Tongue (tissue), 2 donors: ENCODE measurements around the gene GRK2. TPM values are rescaled to one million over a fixed set of nuclear protein-coding genes. Genes with fewer than 3 reads are reported as not detected.

Experiments used
- DNase-seq: peaks from one replicate; pipeline ENCODE4 v3.0.0-alpha.2; 2015
- total RNA-seq: library from RNA; depleted of rRNA; stranded (reverse); fragments of >200 nt; gene quantifications from one replicate; pipeline ENCODE4 v1.2.3, GENCODE V29; 2014

GRK2 gene
- total RNA-seq, 1 donor from 2014 or later = 47.8 TPM

DNA sequence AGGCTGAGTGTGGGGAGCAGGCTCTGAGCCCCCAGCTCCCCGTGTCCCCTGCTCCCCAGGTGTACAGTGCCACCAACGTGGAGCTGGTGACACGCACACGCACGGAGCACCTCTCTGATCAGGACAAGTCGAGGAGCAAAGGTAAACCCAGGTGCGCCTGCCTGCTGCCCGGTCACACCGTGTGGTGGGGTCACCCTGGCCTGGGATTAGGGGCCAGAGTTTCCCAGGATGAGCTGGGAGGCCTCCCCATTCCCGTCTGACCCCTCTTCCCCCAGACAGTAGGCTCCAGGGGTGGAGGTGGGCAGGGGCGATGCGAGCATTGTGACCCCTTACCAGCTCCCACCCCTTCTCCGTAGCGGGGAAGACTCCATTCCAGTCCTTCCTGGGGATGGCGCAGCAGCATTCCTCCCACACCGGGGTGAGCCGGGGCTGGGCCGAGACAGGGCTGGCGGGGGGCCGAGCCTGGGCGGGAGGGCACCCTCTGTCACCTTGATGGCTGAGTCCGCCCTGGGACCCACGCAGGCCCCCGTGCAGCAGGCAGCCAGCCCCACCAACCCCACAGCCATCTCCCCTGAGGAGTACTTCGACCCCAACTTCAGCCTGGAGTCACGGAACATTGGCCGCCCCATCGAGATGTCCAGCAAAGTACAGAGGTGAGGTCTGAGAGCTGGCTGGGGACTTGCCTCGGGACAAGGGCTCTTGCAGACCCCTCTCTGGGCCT, 33.4 kb downstream of the GRK2 start:
- no peak for DNase-seq

GRCh38 chr11:67300256-67300755, 34.0 kb downstream of the GRK2 start:
- no peak for DNase-seq

- no peak for DNase-seq
Observed at GRCh38 chr11:67300756-67301312, 34.6 kb downstream of the GRK2 start.

DNA sequence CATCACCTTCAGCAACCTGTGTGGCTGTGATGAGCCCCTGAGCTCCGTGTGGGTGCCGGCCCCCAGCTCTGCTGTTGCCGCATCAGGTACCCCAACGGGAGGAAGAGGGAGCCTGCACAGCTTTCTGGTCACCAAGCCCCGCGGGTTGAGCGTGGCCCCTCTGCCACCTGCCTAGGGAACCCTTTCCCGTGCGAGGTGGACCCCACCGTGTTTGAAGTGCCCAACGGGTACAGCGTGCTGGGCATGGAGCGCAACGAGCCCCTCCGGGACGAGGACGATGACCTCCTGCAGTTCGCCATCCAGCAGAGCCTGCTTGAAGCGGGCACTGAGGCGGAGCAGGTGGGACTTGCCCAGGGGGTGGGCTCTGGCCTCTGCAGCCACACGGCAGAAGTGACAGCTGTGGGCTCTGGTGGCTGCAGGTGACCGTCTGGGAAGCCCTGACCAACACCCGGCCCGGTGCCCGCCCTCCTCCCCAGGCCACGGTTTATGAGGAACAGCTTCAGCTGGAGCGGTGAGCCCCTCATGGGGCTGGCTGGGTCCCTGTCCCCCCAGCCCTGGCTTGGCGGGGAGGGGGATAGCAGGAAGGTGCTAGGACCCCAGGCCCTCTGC, 35.1 kb downstream of the GRK2 start:
- no peak for DNase-seq

DNA sequence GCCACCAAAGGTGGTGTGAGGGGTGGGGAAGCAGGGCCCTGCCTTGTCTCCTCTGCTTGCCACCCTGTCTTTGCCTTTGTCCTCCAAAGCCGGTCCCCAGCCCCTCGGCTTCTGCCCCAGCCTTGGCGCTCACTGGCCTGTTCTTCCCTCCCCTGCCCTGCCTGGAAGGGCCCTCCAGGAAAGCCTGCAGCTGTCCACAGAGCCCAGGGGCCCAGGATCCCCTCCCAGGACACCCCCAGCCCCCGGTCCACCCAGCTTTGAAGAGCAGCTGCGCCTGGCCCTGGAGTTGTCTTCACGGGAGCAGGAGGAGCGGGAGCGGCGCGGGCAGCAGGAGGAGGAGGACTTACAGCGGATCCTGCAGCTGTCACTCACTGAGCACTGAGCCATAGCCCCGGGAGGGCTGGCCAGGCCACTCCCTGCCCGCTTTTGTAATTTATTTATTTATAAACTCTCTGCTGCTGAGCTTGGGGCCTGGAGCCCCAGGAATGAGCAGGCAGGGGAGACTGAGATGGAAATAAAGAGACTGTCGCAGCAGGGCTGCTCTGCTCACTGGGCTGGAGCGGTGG, 35.8 kb downstream of the GRK2 start:
- DNase-seq = peak; percentile 94

- peak; percentile 47 for DNase-seq
Observed at GRCh38 chr11:67302571-67303131, 36.4 kb downstream of the GRK2 start.

GRCh38 chr11:67303132-67303834, 37.0 kb downstream of the GRK2 start, which contains the start of gene SSH3:
SSH3 (plus strand) TSS chr11:67303530; CDS start chr11:67303626, 96 bp downstream.
- DNase-seq = peak; percentile 78

DNA sequence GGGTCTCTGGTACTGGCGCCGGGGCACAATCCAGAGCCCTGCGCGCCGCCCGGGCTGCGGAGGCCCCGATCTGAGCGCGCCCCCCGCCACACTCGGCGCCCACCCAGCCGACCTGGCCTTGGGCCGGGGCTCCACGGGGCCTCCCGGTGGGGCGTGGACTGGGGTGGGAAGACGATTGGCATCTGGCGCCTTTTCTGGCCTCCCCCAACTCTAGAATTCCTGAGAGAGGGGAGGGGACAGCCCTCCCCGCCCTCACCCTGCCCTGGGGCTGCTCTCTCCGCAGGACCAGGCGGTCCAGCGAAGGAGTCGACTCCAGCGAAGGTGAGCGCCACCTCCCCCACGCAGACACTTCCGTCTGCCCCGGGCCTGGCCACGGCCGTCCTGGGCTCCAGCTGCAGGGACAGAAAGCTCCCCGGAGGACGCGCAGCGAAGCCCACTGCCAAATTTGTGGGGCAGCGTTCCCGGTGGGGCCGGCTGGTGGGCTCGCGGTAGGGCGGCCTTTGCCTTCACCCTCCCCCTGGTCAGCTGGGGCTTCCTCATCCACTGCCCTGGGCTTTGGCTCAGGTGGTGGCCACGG, 37.6 kb downstream of the GRK2 start:
- DNase-seq = peak; percentile 47

DNA sequence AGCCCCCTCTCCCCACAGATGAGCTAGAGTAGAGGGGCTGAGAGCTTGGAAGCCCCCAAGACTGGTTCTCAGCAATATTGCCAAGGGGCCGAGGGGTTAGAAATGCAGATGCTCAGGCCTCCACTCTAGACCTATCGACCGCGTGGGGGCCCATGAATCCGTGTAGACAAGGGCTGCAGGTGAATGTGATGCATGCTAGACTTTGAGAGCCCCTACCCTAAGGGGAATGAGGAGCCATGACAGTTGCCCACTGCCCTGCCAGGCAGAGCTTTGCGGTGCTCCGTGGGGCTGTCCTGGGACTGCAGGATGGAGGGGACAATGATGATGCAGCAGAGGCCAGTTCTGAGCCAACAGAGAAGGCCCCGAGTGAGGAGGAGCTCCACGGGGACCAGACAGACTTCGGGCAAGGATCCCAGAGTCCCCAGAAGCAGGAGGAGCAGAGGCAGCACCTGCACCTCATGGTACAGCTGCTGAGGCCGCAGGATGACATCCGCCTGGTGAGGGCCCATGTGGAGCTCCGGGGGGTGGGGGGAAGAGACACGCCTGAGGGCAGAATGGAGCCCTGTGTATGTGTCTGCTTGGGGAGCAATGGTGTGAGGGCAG, 38.3 kb downstream of the GRK2 start:
- DNase-seq = no peak

- DNase-seq = no peak
Observed at GRCh38 chr11:67306769-67307544, 40.7 kb downstream of the GRK2 start.

DNA sequence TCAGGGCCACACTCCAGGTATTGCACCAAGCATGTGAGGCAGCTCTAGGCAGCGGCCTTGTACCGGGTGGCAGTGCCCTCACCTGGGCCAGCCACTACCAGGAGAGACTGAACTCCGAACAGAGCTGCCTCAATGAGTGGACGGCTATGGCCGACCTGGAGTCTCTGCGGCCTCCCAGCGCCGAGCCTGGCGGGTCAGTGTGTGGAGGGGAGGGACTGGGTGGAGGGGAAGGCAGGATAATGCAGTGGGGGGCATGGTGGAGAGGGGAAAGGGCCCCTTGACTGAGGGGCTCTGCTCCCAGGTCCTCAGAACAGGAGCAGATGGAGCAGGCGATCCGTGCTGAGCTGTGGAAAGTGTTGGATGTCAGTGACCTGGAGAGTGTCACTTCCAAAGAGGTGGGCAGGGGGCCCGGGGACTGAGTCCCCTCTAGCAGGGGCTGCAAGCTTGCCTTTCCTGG, 41.3 kb downstream of the GRK2 start:
- DNase-seq = no peak

DNA sequence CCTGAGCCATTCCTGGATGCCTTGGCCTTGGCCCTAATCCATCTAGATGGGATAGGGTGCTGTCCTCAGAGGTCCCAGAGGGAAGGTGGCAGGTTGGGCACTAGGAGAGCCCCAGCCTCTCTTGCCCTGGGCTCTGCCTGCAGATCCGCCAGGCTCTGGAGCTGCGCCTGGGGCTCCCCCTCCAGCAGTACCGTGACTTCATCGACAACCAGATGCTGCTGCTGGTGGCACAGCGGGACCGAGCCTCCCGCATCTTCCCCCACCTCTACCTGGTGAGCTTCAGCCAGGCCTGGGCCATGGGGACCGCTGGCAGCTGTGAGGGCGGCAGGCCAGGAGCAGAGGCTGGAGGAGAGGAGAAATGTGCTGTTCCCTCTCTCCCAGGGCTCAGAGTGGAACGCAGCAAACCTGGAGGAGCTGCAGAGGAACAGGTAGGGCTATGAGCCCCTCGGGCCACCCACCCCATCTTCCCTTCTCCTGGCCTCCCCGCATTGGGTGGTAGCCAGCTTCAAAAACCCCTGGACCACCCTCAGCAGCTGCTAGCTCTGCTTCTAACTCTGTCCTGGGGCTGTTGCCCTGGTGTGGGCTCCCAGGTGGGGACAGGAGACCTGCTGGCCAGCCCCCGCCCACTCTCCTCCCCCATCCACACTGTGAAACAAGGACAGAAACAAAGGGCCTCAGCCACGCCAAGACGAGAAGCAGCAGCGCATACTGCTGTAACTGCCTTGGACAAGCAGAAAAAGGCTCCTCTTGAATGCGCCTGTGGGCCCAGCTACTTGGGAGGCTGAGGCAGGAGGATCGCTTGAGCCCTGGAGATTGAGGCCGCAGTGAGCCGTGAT, 42.0 kb downstream of the GRK2 start:
- no peak for DNase-seq

DNA sequence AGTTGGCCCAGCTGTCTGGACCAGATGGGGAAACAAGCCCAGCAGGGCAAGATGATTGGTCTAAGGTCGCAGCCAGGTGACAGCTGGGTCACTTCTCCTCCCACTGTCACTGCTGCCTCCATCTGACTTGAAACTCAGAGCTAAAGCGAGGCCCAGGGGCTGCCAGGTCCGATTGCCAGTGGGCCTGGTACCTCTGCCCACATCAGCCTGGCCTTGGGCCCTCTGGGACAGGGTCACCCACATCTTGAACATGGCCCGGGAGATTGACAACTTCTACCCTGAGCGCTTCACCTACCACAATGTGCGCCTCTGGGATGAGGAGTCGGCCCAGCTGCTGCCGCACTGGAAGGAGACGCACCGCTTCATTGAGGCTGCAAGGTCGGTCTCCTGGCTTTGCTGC, 42.9 kb downstream of the GRK2 start:
- no peak for DNase-seq

- DNase-seq = no peak
Observed at GRCh38 chr11:67309661-67310061, 43.4 kb downstream of the GRK2 start.

GRCh38 chr11:67310246-67311050, 44.2 kb downstream of the GRK2 start:
- no peak for DNase-seq

DNA sequence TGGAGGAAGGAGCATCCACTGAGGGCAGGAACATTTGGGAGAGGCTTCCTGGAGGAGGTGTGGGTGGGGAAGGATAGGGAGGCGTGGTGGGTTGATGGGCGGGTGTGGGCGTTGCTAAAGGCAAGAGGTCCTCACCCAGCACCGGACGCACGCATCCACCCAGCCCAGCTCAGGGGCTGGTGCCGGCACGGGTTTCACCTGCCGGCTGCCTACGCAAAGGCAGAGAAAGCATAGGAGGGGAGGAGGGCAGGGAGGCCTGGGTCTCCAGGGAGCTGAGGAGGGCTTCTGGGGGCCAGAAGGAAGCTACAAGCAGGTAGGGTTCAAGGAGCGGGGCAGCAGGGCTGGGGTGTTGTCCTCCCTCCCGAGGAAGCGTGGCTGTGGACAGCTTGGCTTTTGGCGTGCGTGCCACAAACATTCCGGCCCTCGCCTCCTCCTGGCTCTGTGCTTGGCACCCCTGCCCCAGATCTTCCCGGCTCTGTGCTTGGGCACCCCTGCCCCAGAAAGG, 44.8 kb downstream of the GRK2 start:
- no peak for DNase-seq

- no peak for DNase-seq
Observed at GRCh38 chr11:67311556-67312082, 45.3 kb downstream of the GRK2 start.
